Gastroesophageal sphincter (tissue), 4 donors: ENCODE results near the gene UXS1. TPM values are rescaled to one million over a fixed set of nuclear protein-coding genes. Genes with fewer than 3 reads are reported as not detected.

Source experiments
- ATAC-seq: fragments of 150-250 bp; one replicate; pipeline ENCODE4 v1.9.1; 2016; ENCODE audit warnings: mild to moderate bottlenecking, moderate library complexity
- H3K27ac ChIP-seq, 4 donors: fragments of 200-600 bp; sonication (generic) in 3 of 4; 1 replicate in 3 of 4; 2 replicates in 1 of 4; pipeline ENCODE4 v1.5.1; 2016 to 2019
- H3K27me3 ChIP-seq: fragments of 200-600 bp; sonication (generic); one replicate; pipeline ENCODE4 v1.5.1; 2019
- H3K36me3 ChIP-seq, 2 donors: fragments of 200-600 bp; sonication (generic); one replicate each; pipeline ENCODE4 v1.5.1; 2019; ENCODE audit warnings: control low read depth in 1 of 2
- H3K4me1 ChIP-seq, 3 donors: fragments of 200-600 bp; sonication (generic); 1 replicate in 2 of 3; 2 replicates in 1 of 3; pipeline ENCODE4 v1.5.1; 2016 to 2019; ENCODE audit warnings: control low read depth in 2 of 3
- H3K4me3 ChIP-seq, 2 donors: fragments of 200-600 bp; sonication (generic); one replicate each; pipeline ENCODE4 v1.5.1; 2019; ENCODE audit warnings: mild to moderate bottlenecking in 1 of 2, moderate library complexity in 1 of 2
- H3K9me3 ChIP-seq, 3 donors: fragments of 200-600 bp; sonication (generic); one replicate each; pipeline ENCODE4 v1.5.1; 2017 to 2019; ENCODE audit warnings: control low read depth in 2 of 3
- CTCF ChIP-seq, 4 experiments: fragments of 200-600 bp in 2 of 4; fragments of 450-650 bp in 2 of 4; sonication (generic) in 1 of 4; IDR thresholded peaks; one replicate each; pipeline ENCODE4 v1.5.1; 2017 to 2019; ENCODE audit warnings: antibody characterized with exemption in 4 of 4, mild to moderate bottlenecking in 2 of 4, moderate library complexity in 2 of 4
- EP300 ChIP-seq: sonication (generic); formaldehyde crosslinking; IDR thresholded peaks from one replicate; pipeline ENCODE4 v1.6.1; 2017; ENCODE audit warnings: antibody characterized with exemption, mild to moderate bottlenecking
- POLR2A ChIP-seq, 2 donors: fragments of 450-650 bp; IDR thresholded peaks; one replicate each; pipeline ENCODE4 v1.6.1; 2017; ENCODE audit warnings: antibody characterized with exemption in 2 of 2, mild to moderate bottlenecking in 2 of 2, moderate library complexity in 1 of 2
- POLR2AphosphoS5 ChIP-seq: sonication (generic); formaldehyde crosslinking; IDR thresholded peaks from one replicate; pipeline ENCODE4 v1.6.1; 2017; ENCODE audit warnings: antibody characterized with exemption
- WGBS, 2 donors: methylation state at CpG; one replicate each; pipeline ENCODE4 v1.1.5; 2018; ENCODE audit warnings: low coverage in 1 of 2; 5-methylcytosine and 5-hydroxymethylcytosine counted together
- total RNA-seq, 4 donors: library from RNA; depleted of rRNA; stranded (reverse); fragments of >200 nt; gene quantifications; one replicate each; pipeline ENCODE4 v1.1.0, GENCODE V29; 2016

The UXS1 gene
- total RNA-seq, 4 donors from 2014 or later, result 34.7 to 58.9 (median 52.1) TPM

GRCh38 chr2:106174056-106174455 is 20.0 kb downstream of the UXS1 start:
- no peak overlapping the region for H3K27ac ChIP-seq
- H3K27me3 ChIP-seq, result no peaks in the 10 kb centered on the region
- 67 to 68% methylated on average over 3 to 7 of the region's 7 CpGs for WGBS, 2 donors
- H3K9me3 ChIP-seq, result no peaks in the 10 kb centered on the region
- TF ChIP-seq POLR2A (IDR thresholded peaks at IDR 0.05) (no peak), CTCF (IDR thresholded peaks at IDR 0.05) (no peak), POLR2AphosphoS5 (no peak), EP300 (no peak)
- H3K4me3 ChIP-seq, result no peak overlapping the region
- ATAC-seq, result no peak
- peaks cover 0 to 35% (median 3%) of the 10 kb centered on the region in 3 donors for H3K4me1 ChIP-seq
- H3K36me3 ChIP-seq, result no peaks in the 10 kb centered on the region

GRCh38 chr2:106172649-106173048 is 21.5 kb downstream of the UXS1 start:
- Histone ChIP-seq H3K27ac (no peak overlapping the region), H3K27me3 (no peaks in the 10 kb centered on the region), H3K4me1 (peaks cover 0 to 35% (median 3%) of the 10 kb centered on the region in 3 donors), H3K36me3 (no peaks in the 10 kb centered on the region), H3K4me3 (no peak overlapping the region), H3K9me3 (no peaks in the 10 kb centered on the region)
- TF ChIP-seq POLR2A (IDR thresholded peaks at IDR 0.05), result no peak
- no peak for TF ChIP-seq EP300
- TF ChIP-seq CTCF (IDR thresholded peaks at IDR 0.05), result no peak
- TF ChIP-seq POLR2AphosphoS5, result no peak
- 100% methylated on average over 1 of the region's 2 CpGs; no CpG with 5 or more reads in 1 of the 2 donors for WGBS, 2 donors
- no peak for ATAC-seq

GRCh38 chr2:106168657-106169056 is 25.4 kb downstream of the UXS1 start:
- TF ChIP-seq CTCF (IDR thresholded peaks at IDR 0.05), result no peak
- TF ChIP-seq POLR2A (IDR thresholded peaks at IDR 0.05), result no peak
- no peak for TF ChIP-seq EP300
- no peak for TF ChIP-seq POLR2AphosphoS5
- Histone ChIP-seq H3K27ac (no peak overlapping the region), H3K27me3 (no peaks in the 10 kb centered on the region), H3K4me1 (peaks cover 0 to 5% (median 0%) of the 10 kb centered on the region in 3 donors), H3K9me3 (no peaks in the 10 kb centered on the region), H3K4me3 (no peak overlapping the region), H3K36me3 (no peaks in the 10 kb centered on the region)
- WGBS, 2 donors, result 85 to 88% methylated on average over 2 of the region's 2 CpGs
- no peak for ATAC-seq

GRCh38 chr2:106167067-106167466 is 27.0 kb downstream of the UXS1 start:
- H3K27ac ChIP-seq, result no peak overlapping the region
- WGBS, 2 donors, result 40 to 62% methylated on average over 1 to 2 of the region's 5 CpGs
- no peak for TF ChIP-seq POLR2AphosphoS5
- TF ChIP-seq POLR2A (IDR thresholded peaks at IDR 0.05), result no peak
- no peak for TF ChIP-seq EP300
- no peak for TF ChIP-seq CTCF (IDR thresholded peaks at IDR 0.05)

GRCh38 chr2:106165561-106165960 is 28.5 kb downstream of the UXS1 start:
- Histone ChIP-seq H3K36me3 (no peaks in the 10 kb centered on the region), H3K27ac (no peak overlapping the region), H3K4me1 (peaks cover 0 to 11% (median 0%) of the 10 kb centered on the region in 3 donors), H3K9me3 (no peaks in the 10 kb centered on the region), H3K4me3 (no peak overlapping the region), H3K27me3 (no peaks in the 10 kb centered on the region)
- no peak for ATAC-seq
- TF ChIP-seq CTCF (IDR thresholded peaks at IDR 0.05), result no peak
- TF ChIP-seq POLR2AphosphoS5, result no peak
- no peak for TF ChIP-seq POLR2A (IDR thresholded peaks at IDR 0.05)
- no peak for TF ChIP-seq EP300
- WGBS, 2 donors, result 62 to 71% methylated on average over 6 of the region's 6 CpGs

More at GRCh38 chr2:106167067-106167466, 27.0 kb downstream of the UXS1 start:
- no peak overlapping the region for H3K4me3 ChIP-seq
- H3K9me3 ChIP-seq, result no peaks in the 10 kb centered on the region
- no peaks in the 10 kb centered on the region for H3K27me3 ChIP-seq
- H3K36me3 ChIP-seq, result no peaks in the 10 kb centered on the region
- no peaks in the 10 kb centered on the region for H3K4me1 ChIP-seq
- ATAC-seq, result no peak
